Subcutaneous adipose tissue (tissue), 4 donors: ENCODE measurements around the gene SH3YL1. TPM values are rescaled to one million over a fixed set of nuclear protein-coding genes. Genes with fewer than 3 reads are reported as not detected.

Experiments
- total RNA-seq, 4 donors: library from RNA; depleted of rRNA; stranded (reverse); fragments of >200 nt; gene quantifications; one replicate each; pipeline ENCODE4 v1.1.0, GENCODE V29; 2016
- TF ChIP-seq, protein P1 (sequence below): fragments of 450-650 bp; IDR thresholded peaks from one replicate; pipeline ENCODE4 v1.5.1; 2016; ENCODE audit warnings: low read depth, mild to moderate bottlenecking, control low read depth, antibody characterized with exemption, moderate library complexity

Gene SH3YL1
- total RNA-seq, 4 donors from 2014 or later, result 32.4 to 41.5 (median 33.8) TPM

DNA sequence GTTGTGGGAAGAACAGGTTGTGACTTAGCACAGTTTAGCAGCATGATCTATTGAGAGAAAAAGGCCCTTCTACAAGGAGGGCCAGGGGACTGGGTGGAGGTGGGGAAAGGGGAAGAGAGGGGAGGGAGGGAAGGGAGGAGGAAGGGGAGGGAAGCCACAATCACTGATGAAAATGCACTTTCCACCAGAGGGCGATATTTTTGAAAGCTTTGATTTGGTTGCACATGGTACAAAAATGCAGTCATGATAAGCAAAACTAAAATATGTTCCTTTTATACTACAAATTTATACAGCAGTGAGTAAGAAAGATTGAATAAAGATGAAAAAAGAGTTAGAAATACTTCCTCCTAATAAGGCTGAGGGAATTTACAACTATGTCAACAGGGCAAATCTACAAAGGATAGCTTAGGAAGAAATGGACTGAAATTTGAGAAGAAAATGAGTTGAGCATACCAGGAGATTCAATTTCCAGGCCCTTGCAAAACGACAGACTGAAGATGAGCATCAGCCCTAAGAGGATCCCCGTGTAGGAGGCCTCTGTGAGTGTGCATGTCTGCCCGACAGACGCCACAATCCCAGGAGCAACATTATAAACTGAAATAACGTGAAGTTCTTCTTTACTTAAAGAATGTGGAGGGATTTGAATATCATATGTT lies 17.2 kb downstream of the SH3YL1 start:
- TF ChIP-seq, protein P1, sequence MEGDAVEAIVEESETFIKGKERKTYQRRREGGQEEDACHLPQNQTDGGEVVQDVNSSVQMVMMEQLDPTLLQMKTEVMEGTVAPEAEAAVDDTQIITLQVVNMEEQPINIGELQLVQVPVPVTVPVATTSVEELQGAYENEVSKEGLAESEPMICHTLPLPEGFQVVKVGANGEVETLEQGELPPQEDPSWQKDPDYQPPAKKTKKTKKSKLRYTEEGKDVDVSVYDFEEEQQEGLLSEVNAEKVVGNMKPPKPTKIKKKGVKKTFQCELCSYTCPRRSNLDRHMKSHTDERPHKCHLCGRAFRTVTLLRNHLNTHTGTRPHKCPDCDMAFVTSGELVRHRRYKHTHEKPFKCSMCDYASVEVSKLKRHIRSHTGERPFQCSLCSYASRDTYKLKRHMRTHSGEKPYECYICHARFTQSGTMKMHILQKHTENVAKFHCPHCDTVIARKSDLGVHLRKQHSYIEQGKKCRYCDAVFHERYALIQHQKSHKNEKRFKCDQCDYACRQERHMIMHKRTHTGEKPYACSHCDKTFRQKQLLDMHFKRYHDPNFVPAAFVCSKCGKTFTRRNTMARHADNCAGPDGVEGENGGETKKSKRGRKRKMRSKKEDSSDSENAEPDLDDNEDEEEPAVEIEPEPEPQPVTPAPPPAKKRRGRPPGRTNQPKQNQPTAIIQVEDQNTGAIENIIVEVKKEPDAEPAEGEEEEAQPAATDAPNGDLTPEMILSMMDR, result no peak

DNA sequence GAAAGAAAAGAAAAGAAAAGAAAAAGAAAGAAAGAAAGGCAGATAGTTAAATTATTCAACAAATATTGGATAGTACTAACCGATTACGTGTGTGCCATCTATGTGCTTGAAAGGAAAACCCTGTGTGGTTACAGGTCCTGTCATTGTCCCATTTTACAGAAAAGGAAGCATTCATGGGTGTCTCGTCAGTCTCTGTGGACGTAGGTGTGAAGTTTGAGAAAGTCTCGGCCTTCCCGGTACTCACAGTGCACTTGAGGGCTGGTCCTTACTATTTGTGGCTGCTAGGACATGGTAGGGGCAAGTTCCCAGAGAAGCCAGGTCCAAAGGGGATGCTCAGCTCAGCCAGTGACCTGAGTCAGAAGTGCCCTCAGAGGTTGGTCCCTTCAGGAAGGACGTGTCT lies 19.3 kb downstream of the SH3YL1 start:
- TF ChIP-seq, protein P1, result no peak

DNA sequence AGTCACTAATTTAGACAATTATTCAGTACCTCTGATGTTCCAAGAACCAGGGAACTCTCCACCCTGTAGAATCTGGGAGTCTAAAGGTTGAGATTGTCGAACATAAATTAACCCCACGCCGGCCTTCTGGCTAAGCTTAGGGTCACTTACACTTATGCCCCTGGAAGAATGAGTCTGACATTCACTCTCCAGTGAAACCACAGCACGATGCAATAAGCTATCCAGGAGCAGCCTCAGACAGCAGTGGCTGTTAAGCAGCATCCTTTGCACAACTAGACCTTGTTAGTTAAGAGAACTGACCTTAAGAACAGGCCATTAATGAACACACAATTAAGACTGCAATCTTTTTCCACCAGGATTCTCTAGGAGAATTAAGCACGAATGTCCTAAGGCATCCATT lies 25.0 kb downstream of the SH3YL1 start:
- TF ChIP-seq, protein P1, result no peak

DNA sequence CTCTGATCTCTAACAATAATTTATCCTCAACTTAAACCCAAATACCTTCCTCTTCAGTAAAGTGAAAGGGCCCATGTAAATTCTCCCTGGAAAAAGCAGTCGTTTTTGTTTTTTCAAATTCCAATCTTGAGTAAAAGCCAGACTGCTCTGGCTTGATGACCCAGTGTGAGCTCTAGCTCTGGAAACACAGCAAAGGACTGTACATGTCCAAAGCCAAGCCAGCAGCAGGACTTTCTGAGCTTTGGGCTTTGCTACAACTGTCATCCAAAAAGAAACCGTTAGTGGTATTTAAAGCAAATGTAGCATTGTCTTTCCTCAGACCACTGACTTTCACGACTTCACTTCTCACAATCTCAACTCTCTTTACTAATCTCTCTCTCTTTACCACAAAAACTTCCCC lies 25.4 kb downstream of the SH3YL1 start:
- TF ChIP-seq, protein P1, result no peak

DNA sequence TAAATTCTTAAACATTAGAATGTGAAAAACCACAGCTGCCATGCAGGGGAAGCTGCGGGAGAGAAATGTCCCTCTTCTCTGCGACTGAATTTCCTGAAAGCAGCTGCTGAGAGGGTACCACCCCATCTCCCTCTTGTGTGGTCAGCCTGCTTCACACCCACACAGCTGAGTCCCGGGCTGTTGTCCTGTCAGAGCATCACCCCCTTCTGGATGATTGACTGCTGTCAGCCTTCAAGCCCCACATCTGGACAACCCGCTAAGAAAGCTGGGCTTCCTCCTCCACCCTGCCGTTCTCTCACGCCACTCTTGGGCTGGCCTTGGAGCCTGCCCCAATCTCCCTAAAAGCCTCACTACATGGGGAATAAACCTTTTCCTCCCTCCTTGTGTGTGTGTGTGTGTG lies 26.0 kb downstream of the SH3YL1 start:
- TF ChIP-seq, protein P1, result no peak

DNA sequence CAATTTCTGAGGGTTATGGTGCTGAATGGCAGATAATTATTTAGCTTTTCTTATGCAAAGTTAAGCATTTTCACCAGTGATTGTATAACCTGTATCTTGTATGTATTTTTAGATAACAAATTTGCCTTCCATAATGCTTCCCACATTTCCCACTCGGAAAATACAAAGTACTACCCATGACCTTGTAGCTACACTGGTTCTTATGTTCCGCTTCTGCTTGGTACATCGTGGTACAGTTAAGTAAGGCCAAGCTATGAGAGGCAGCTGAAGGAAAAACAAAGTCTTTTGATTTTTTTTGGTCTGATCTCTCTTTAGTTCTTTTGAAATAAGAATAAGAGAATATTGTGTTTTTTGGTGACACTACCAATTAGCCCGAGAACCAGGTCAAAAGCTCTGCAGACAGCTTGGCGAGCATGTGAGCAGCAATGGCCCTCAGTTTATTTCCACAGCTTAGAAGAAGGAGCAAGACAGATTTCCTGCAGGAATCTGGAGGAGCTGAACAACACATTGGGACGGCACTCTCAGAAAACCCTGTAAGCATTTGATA lies 26.8 kb downstream of the SH3YL1 start:
- TF ChIP-seq, protein P1, result no peak

DNA sequence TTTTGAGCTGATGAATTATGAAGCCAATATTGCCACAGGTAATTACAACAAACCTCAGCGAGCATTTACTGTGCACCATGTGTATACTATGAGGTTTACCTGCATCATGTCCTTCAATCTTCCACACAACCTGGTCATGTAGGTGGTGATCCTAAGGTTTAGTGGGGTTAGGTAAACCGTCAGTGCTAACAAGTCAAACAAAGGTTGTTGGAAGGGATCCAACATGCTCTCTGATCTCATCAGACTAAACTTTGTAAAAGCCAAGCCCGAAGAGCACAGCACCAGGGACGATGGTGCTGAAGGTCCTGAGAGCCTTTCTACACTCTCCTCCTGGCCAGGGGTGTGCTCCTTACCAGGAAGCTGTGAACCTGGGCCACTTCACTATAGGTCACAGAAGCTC lies 29.4 kb downstream of the SH3YL1 start:
- TF ChIP-seq, protein P1, result no peak
